Stomach (tissue), 9 donors: ENCODE measurements around the gene SFMBT1. TPM values are rescaled to one million over a fixed set of nuclear protein-coding genes. Genes with fewer than 3 reads are reported as not detected.
A peak's percentile ranks its signal among the peaks of the same experiment; 100 is the strongest.

Source experiments
- DNase-seq, 2 donors: peaks; one replicate each; pipeline versions ENCODE4 v3.0.0 to v3.0.0-alpha.2; 2013 to 2019
- H3K27ac ChIP-seq, 5 donors: fragments of 200-600 bp in 4 of 5; sonication (generic) in 4 of 5; one replicate each; pipeline ENCODE4 v1.5.1; 2013 to 2019; ENCODE audit warnings: mild to moderate bottlenecking in 1 of 5, moderate library complexity in 1 of 5
- H3K27me3 ChIP-seq, 3 donors: fragments of 200-600 bp; sonication (generic); one replicate each; pipeline ENCODE4 v1.5.1; 2017 to 2019; ENCODE audit warnings: mixed run types in 1 of 3
- H3K36me3 ChIP-seq, 4 donors: fragments of 200-600 bp; sonication (generic); 1 replicate in 3 of 4; 2 replicates in 1 of 4; pipeline ENCODE4 v1.5.1; 2016 to 2019
- H3K4me1 ChIP-seq, 4 donors: fragments of 200-600 bp; sonication (generic); one replicate each; pipeline ENCODE4 v1.5.1; 2016 to 2019
- H3K4me3 ChIP-seq, 4 donors: fragments of 200-600 bp; sonication (generic) in 3 of 4; one replicate each; pipeline ENCODE4 v1.5.1; 2016 to 2019; ENCODE audit warnings: mild to moderate bottlenecking in 1 of 4
- H3K9me3 ChIP-seq, 4 donors: fragments of 200-600 bp; sonication (generic); one replicate each; pipeline ENCODE4 v1.5.1; 2016 to 2019
- EP300 ChIP-seq: sonication (generic); formaldehyde crosslinking; IDR thresholded peaks from one replicate; pipeline ENCODE4 v1.6.1; 2017; ENCODE audit warnings: antibody characterized with exemption
- POLR2A ChIP-seq, 4 donors: fragments of 450-650 bp; IDR thresholded peaks; one replicate each; pipeline ENCODE4 v1.6.1; 2016; ENCODE audit warnings: antibody characterized with exemption in 4 of 4, control low read depth in 2 of 4, mild to moderate bottlenecking in 1 of 4, moderate library complexity in 1 of 4
- POLR2AphosphoS5 ChIP-seq, 3 donors: sonication (generic); formaldehyde crosslinking; IDR thresholded peaks; one replicate each; pipeline ENCODE4 v1.6.1; 2016; ENCODE audit warnings: antibody characterized with exemption in 3 of 3
- WGBS, 5 donors: extraction: QIAGEN DNeasy Blood & Tissue Kit in 3 of 5; methylation state at CpG; one replicate each; pipeline versions ENCODE4 v1.1.5 to v1.1.7; 2013 to 2018; 5-methylcytosine and 5-hydroxymethylcytosine counted together
- intact Hi-C: fragments of 100-400 bp; cut with DNase I; formaldehyde crosslinking; loops from one replicate; pipeline ENCODE4 v1.15.1; 2023; ENCODE audit warnings: low total_unique reads
- polyA plus RNA-seq, 3 donors: library from polyadenylated mRNA; stranded (reverse); fragments of 200-250 nt; gene quantifications; one replicate each; pipeline ENCODE4 v1.2.3, GENCODE V29; 2013
- total RNA-seq, 5 donors: library from RNA; depleted of rRNA; stranded (reverse); fragments of >200 nt; gene quantifications; one replicate each; pipeline versions ENCODE4 v1.1.0 to v1.2.3, GENCODE V29; 2014 to 2016
- TF ChIP-seq, protein P1 (sequence below), 7 experiments: fragments of 450-650 bp in 4 of 7; fragments of 200-600 bp in 3 of 7; sonication (generic) in 3 of 7; IDR thresholded peaks; one replicate each; pipeline ENCODE4 v1.5.1; 2016 to 2019; ENCODE audit warnings: antibody characterized with exemption in 7 of 7, control low read depth in 2 of 7, mild to moderate bottlenecking in 1 of 7
- donor health status: healthy with polysubstance abuse.
- donor health status: Bipolar disorder and iron deficiency.
- donor health status: healthy.

SFMBT1 gene
- total and polyA plus RNA-seq, 8 donors, result 2.7 to 29.4 (median 6.5) TPM

DNA sequence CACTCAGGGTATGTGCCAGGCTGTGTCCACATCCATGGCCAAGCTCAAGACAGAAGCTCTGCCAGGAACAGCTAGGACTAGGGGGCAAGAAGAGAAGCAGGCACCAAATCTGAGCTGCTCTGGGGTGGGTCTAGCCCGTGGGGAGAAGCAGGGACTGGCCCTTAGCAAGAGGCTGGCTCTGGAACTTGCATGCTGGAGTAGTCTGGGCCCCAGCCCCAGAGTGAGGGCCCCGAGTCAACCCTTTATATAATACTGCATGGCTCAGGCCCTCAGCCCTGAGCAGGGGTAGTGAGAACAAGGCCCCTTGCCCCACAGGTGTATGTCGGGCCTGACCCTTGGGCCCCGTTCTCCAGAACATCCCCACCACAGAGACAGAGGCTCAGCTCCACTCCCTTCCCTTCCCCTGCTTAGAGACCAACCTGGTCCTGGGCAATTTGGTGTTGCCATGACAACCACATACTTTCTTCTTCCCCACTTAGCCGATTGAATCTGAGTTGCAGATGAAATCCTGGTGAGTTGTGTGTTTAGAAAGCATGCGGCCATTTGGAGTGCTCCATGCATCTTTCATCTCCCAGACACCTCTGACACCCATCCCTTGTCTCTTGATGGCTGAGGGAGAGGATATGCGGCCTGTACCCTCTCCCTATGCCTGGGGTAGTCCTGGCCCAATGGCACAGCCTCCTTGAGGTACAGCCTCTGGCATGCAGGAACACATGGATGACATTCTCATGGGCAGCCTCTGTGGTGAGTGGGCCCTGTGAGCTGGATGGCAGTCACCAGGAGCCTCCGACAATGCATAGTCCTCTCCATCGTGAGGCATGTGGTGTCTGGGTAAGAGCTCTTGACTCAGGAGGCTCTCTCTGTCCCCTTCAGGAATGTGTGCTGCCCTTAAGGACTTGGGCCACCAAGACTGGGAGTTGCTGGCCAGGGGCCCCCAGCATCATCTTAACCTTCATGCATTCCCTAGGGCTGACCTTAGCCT lies 29.2 kb upstream of the SFMBT1 start:
- H3K9me3 ChIP-seq, result no peaks in the 10 kb centered on the region
- H3K27ac ChIP-seq, result no peak overlapping the region
- H3K4me1 ChIP-seq, result peaks cover 6 to 22% (median 20%) of the 10 kb centered on the region in 4 donors
- no peaks in the 10 kb centered on the region for H3K27me3 ChIP-seq
- no peak overlapping the region for H3K4me3 ChIP-seq
- 74 to 84% (median 79%) methylated on average over 7 to 9 of the region's 9 CpGs for WGBS, 5 donors
- no peak for TF ChIP-seq POLR2AphosphoS5 (IDR thresholded peaks at IDR 0.05)
- TF ChIP-seq, protein P1, sequence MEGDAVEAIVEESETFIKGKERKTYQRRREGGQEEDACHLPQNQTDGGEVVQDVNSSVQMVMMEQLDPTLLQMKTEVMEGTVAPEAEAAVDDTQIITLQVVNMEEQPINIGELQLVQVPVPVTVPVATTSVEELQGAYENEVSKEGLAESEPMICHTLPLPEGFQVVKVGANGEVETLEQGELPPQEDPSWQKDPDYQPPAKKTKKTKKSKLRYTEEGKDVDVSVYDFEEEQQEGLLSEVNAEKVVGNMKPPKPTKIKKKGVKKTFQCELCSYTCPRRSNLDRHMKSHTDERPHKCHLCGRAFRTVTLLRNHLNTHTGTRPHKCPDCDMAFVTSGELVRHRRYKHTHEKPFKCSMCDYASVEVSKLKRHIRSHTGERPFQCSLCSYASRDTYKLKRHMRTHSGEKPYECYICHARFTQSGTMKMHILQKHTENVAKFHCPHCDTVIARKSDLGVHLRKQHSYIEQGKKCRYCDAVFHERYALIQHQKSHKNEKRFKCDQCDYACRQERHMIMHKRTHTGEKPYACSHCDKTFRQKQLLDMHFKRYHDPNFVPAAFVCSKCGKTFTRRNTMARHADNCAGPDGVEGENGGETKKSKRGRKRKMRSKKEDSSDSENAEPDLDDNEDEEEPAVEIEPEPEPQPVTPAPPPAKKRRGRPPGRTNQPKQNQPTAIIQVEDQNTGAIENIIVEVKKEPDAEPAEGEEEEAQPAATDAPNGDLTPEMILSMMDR (IDR thresholded peaks at IDR 0.05), result no peak
- intact Hi-C loops, result loop anchor here (10.0 kb wide), 2 partner anchors 220 to 330 kb away; no protein-coding TSS in a partner anchor
- H3K36me3 ChIP-seq, result peaks cover 0 to 9% (median 4%) of the 10 kb centered on the region in 4 donors
- DNase-seq, result no peak

DNA sequence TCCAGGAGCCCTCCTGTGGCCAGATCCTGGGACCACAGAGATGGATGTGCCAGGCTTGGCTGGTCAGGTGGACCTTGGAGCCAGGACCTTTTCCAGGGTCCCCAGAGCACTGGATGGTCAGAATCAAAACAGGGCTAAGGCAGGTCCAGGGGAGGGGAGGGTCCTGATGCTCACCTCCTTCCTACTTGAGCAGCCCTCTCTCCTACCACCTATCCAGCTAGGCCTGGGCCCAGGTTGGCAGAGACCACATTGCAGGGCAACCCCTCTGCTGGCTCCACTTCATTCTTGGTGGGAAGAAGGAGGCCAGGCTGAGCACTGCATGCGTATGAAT lies 28.5 kb upstream of the SFMBT1 start:
- H3K9me3 ChIP-seq, result no peaks in the 10 kb centered on the region
- H3K27me3 ChIP-seq, result no peaks in the 10 kb centered on the region
- peaks cover 0 to 9% (median 4%) of the 10 kb centered on the region in 4 donors for H3K36me3 ChIP-seq
- peaks cover 6 to 22% (median 20%) of the 10 kb centered on the region in 4 donors for H3K4me1 ChIP-seq
- no peak for DNase-seq
- 86 to 97% (median 92%) methylated on average over 1 of the region's 1 CpG for WGBS, 5 donors
- H3K27ac ChIP-seq, result no peak overlapping the region
- intact Hi-C loops, result loop anchor here (10.0 kb wide), 2 partner anchors 220 to 330 kb away; no protein-coding TSS in a partner anchor
- TF ChIP-seq, protein P1 (IDR thresholded peaks at IDR 0.05), result no peak
- TF ChIP-seq POLR2A (IDR thresholded peaks at IDR 0.05), result no peak
- no peak for TF ChIP-seq EP300
- TF ChIP-seq POLR2AphosphoS5 (IDR thresholded peaks at IDR 0.05), result no peak
- H3K4me3 ChIP-seq, result no peak overlapping the region

DNA sequence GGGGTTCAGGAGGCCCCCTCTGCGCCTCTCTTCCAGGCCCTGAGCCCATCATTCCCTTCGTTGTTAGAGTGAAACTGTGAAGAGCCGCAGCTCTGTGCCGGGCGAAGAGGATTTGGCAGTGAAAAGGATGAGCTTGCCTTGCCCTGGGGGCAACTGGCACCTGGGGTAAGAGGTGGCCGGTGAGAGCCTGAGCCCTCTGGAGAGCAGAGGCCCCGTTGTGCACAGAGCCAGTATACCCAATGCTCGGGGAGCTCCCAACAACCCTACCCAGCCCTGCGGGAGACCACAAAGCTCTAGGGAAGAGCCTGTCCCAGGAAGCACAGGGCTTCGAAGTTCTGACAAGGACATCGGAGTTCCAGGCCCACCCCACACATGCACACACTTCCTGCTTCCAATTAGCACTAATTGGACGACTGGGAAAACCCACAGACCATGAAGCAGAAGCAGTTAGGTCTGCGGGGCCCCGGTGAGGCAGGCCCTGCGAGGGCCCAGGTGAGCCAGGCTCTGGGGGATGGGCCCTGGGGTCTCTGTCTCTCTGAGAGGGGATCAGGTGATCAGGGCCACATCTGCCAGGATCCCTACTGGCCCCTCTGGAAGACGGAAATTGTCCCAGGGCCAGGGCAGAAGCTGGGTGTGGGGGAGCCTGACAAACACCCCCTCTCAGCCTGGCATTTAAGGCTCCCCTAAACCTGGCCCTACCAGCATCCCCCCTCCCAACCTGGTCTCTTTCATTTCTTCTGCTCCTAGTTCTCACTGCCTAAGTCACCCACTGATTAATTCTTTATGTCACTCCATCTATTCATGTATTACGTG lies 27.9 kb upstream of the SFMBT1 start:
- intact Hi-C loops, result loop anchor here (10.0 kb wide), 2 partner anchors 219 to 329 kb away; no protein-coding TSS in a partner anchor

More for the DNA sequence above, 27.9 kb upstream of the SFMBT1 start:
- Histone ChIP-seq H3K27me3 (no peaks in the 10 kb centered on the region), H3K4me1 (peaks cover 6 to 22% (median 20%) of the 10 kb centered on the region in 4 donors), H3K9me3 (no peaks in the 10 kb centered on the region), H3K36me3 (peaks cover 0 to 9% (median 4%) of the 10 kb centered on the region in 4 donors), H3K4me3 (peak overlapping the region; percentile 72 to 93 (median 74)), H3K27ac (peak overlapping the region; percentile 38 to 83 (median 75))
- no peak for DNase-seq
- 76 to 79% (median 78%) methylated on average over 16 to 17 of the region's 17 CpGs for WGBS, 5 donors
- TF ChIP-seq POLR2AphosphoS5 (IDR thresholded peaks at IDR 0.05), result no peak
- no peak for TF ChIP-seq EP300
- TF ChIP-seq POLR2A (IDR thresholded peaks at IDR 0.05), result no peak
- TF ChIP-seq, protein P1 (IDR thresholded peaks at IDR 0.05), result no peak
